ENCODE data around the gene EVX1.

EVX1 gene

GRCh38 chr7:27205325-27206280, 37.0 kb upstream of the EVX1 start:
- no peak for DNase-seq

- no peak for DNase-seq
Measured at GRCh38 chr7:27207348-27207985, 35.1 kb upstream of the EVX1 start.

GRCh38 chr7:27208998-27209397, 33.6 kb upstream of the EVX1 start:
- DNase-seq = no peak

GRCh38 chr7:27209933-27210440, 32.6 kb upstream of the EVX1 start:
- no peak for DNase-seq

- DNase-seq = no peak
Measured at GRCh38 chr7:27210441-27211083, 32.0 kb upstream of the EVX1 start.

- no peak for DNase-seq
Measured at GRCh38 chr7:27211084-27211446, 31.5 kb upstream of the EVX1 start.

GRCh38 chr7:27211764-27212204, 30.8 kb upstream of the EVX1 start:
- no peak for DNase-seq

- no peak for DNase-seq
Measured at GRCh38 chr7:27212497-27213432, 29.8 kb upstream of the EVX1 start.

- DNase-seq = no peak
Measured at GRCh38 chr7:27213433-27214238, 29.0 kb upstream of the EVX1 start.

- DNase-seq = no peak
Measured at GRCh38 chr7:27214239-27214950, 28.2 kb upstream of the EVX1 start.

GRCh38 chr7:27215356-27215755, 27.2 kb upstream of the EVX1 start:
- no peak for DNase-seq

- no peak for DNase-seq
Measured at GRCh38 chr7:27217951-27218350, 24.7 kb upstream of the EVX1 start.

GRCh38 chr7:27219821-27220220, 22.8 kb upstream of the EVX1 start:
- DNase-seq = no peak

GRCh38 chr7:27220440-27220955, 22.1 kb upstream of the EVX1 start:
- no peak for DNase-seq

GRCh38 chr7:27221201-27221797, 21.3 kb upstream of the EVX1 start:
- no peak for DNase-seq

- DNase-seq = no peak
Measured at GRCh38 chr7:27223941-27224575, 18.5 kb upstream of the EVX1 start.

- DNase-seq = no peak
Measured at GRCh38 chr7:27224983-27225934, 17.3 kb upstream of the EVX1 start.

- no peak for DNase-seq
Measured at GRCh38 chr7:27229448-27229847, 13.2 kb upstream of the EVX1 start.
